NOMO-1 (cell line): ENCODE results near the gene PRIMA1.
A peak's percentile ranks its signal among the peaks of the same experiment; 100 is the strongest.

Source experiments
- DNase-seq, 2 experiments: peaks; one replicate each; lab custom pipeline; 2025; ENCODE audit not compliant: unreplicated experiment in 2 of 2; lab: John Stamatoyannopoulos, UW

PRIMA1 gene

GRCh38 chr14:93685121-93685895, 103.0 kb downstream of the PRIMA1 start:
- DNase-seq, result no peak

- no peak for DNase-seq
Observed at GRCh38 chr14:93683226-93683625, 105.1 kb downstream of the PRIMA1 start.

- DNase-seq, result no peak
Observed at GRCh38 chr14:93682459-93682858, 105.8 kb downstream of the PRIMA1 start.

- DNase-seq, result peak in 1 of 2 experiments; percentile 55
Observed at GRCh38 chr14:93676416-93676958, 111.8 kb downstream of the PRIMA1 start.

GRCh38 chr14:93675651-93676050, 112.6 kb downstream of the PRIMA1 start:
- DNase-seq, result no peak

- DNase-seq, result no peak
Observed at GRCh38 chr14:93674343-93674742, 113.9 kb downstream of the PRIMA1 start.

GRCh38 chr14:93669632-93670031, 118.7 kb downstream of the PRIMA1 start:
- DNase-seq, result no peak
